ENCODE data around the gene APOBEC3G. TPM values are rescaled to one million over a fixed set of nuclear protein-coding genes. Genes with fewer than 3 reads are reported as not detected.

APOBEC3G gene
- polyA plus RNA-seq, 1 donor (not counting 4 experiments of a cell fraction or from before 2014, with no cell fraction given): 7.8 TPM

DNA sequence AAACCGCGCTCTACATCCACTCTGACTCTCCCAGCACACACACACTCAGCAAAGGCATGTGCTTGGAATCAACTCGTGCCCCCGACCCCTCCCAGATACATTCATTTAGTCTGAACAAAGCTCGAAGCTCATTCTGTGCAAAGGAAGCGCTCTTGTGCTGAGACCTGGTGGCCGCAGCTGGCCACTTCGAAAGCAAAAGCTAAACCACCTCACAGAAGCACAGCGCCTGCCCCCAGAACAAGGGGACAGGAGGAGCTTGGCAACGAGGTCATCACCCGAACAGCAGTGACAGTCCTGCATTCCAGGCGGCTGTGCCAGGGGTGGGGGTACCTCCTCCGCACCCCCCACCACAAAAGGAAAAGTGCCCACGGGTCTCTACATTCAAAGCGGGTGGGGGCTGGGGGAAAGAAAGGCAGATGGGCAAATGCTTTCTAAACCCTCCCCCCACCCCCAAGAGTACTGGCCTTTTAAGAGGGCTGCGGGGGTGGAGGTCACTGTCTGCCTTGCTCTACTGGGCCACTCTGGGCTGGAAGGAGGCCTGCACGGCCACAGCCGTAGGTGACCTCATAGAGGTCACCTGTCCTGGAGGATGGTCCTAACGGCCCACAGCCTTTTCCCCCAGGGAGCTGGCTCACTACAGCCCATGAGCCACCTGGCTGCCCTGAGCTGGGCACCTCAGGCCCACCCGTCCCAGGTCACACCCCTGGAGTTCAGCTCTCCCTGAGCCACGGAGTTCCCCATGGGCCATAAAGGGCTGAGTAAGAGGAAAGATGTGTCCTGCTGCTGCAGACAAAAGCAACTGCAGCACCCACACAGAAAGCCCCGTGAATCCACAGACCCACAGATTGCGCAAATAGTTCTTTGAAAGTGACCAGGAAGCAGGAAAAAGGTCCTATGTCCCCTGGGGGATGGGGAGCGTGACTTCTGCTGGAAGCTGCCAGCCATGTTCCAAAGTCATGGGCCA is 54.1 kb downstream of the APOBEC3G start:
- Histone ChIP-seq H4K20me1 (ENCODE audit: control insufficient read depth, extremely low read depth, insufficient read depth, low read length) (no peaks in the 10 kb centered on the region), H3K4me1 (ENCODE audit: control insufficient read depth, extremely low read depth, insufficient read depth, low read length) (no peaks in the 10 kb centered on the region), H3K9me1 (ENCODE audit: control insufficient read depth, extremely low read depth, insufficient read depth, low read length) (no peaks in the 10 kb centered on the region), H3K79me2 (ENCODE audit: control insufficient read depth, insufficient read depth, low read length) (no peaks in the 10 kb centered on the region), H3K27me3 (ENCODE audit: control insufficient read depth, extremely low read depth, insufficient read depth, low read length) (peaks cover 15% of the 10 kb centered on the region), H3K4me3 (ENCODE audit: control insufficient read depth in 2 of 3, extremely low read depth in 1 of 3, insufficient read depth in 2 of 3, low read depth in 1 of 3, low read length in 3 of 3) (no peak overlapping the region), H3K27ac (ENCODE audit: control insufficient read depth, insufficient read depth, low read length) (no peak overlapping the region), H3K9ac (ENCODE audit: control insufficient read depth, extremely low read depth, insufficient read depth, low read length) (no peak overlapping the region), H3K36me3 (ENCODE audit: control insufficient read depth in 2 of 2, extremely low read depth in 1 of 2, insufficient read depth in 2 of 2, low read length in 2 of 2) (no peaks in the 10 kb centered on the region), H3K4me2 (ENCODE audit: control insufficient read depth, extremely low read depth, insufficient read depth, low read depth, low read length) (no peak overlapping the region), H2AFZ (ENCODE audit: control insufficient read depth, low read length) (no peak overlapping the region), H3K9me3 (ENCODE audit: control insufficient read depth, low read depth, low read length) (no peaks in the 10 kb centered on the region)
- TF ChIP-seq CTCF (optimal IDR thresholded peaks at IDR 0.05 in 1 of 3, IDR thresholded peaks at IDR 0.05 in 1 of 3, conservative IDR thresholded peaks at IDR 0.05 in 1 of 3; ENCODE audit: extremely low read depth in 1 of 3, insufficient read depth in 2 of 3, low read length in 3 of 3) (no peak), EZH2 (IDR thresholded peaks at IDR 0.05; ENCODE audit: low read length) (no peak)
- DNase-seq (ENCODE audit: low read depth, low spot score) (no peak), FAIRE-seq (no peak)
- dilution Hi-C loops (cut with MboI; ENCODE audit: extremely low pct_ligation_motif_present, low sequenced_read_pairs): no loop called here

DNA sequence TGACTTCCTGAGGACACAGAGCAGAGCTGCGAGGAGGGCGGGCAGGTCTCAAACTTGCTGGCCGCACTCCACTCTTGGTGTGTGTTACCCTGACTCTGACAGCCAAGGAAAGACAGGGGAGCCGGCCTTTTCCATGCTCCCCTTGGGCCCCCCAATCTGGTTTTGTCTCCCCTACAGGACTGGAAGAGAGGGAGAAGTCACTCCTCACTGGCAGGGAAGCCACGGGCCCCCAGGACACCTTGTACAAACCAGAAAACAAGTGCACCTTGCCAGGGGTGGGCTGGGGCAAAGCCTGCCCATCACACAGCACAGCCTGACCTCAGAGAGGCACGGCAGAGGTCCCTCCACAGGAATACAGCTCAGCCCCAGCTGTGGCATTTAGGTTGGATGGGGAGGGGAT is 55.2 kb downstream of the APOBEC3G start:
- no peak for DNase-seq (ENCODE audit: low read depth, low spot score)
- no peak overlapping the region for H3K9ac ChIP-seq (ENCODE audit: control insufficient read depth, extremely low read depth, insufficient read depth, low read length)
- no peaks in the 10 kb centered on the region for H3K9me3 ChIP-seq (ENCODE audit: control insufficient read depth, low read depth, low read length)
- no peak overlapping the region for H2AFZ ChIP-seq (ENCODE audit: control insufficient read depth, low read length)
- dilution Hi-C loops (cut with MboI; ENCODE audit: extremely low pct_ligation_motif_present, low sequenced_read_pairs): no loop called here
- H3K36me3 ChIP-seq (ENCODE audit: control insufficient read depth in 2 of 2, extremely low read depth in 1 of 2, insufficient read depth in 2 of 2, low read length in 2 of 2): no peaks in the 10 kb centered on the region
- H3K4me1 ChIP-seq (ENCODE audit: control insufficient read depth, extremely low read depth, insufficient read depth, low read length): no peaks in the 10 kb centered on the region
- H3K27me3 ChIP-seq (ENCODE audit: control insufficient read depth, extremely low read depth, insufficient read depth, low read length): peaks cover 17% of the 10 kb centered on the region
- no peak overlapping the region for H3K4me2 ChIP-seq (ENCODE audit: control insufficient read depth, extremely low read depth, insufficient read depth, low read depth, low read length)
- no peak for FAIRE-seq
- no peaks in the 10 kb centered on the region for H3K79me2 ChIP-seq (ENCODE audit: control insufficient read depth, insufficient read depth, low read length)
- no peaks in the 10 kb centered on the region for H3K9me1 ChIP-seq (ENCODE audit: control insufficient read depth, extremely low read depth, insufficient read depth, low read length)
- H3K27ac ChIP-seq (ENCODE audit: control insufficient read depth, insufficient read depth, low read length): no peak overlapping the region
- no peak overlapping the region for H3K4me3 ChIP-seq (ENCODE audit: control insufficient read depth in 2 of 3, extremely low read depth in 1 of 3, insufficient read depth in 2 of 3, low read depth in 1 of 3, low read length in 3 of 3)
- no peaks in the 10 kb centered on the region for H4K20me1 ChIP-seq (ENCODE audit: control insufficient read depth, extremely low read depth, insufficient read depth, low read length)
- TF ChIP-seq EZH2 (IDR thresholded peaks at IDR 0.05; ENCODE audit: low read length) (no peak), CTCF (optimal IDR thresholded peaks at IDR 0.05 in 1 of 3, IDR thresholded peaks at IDR 0.05 in 1 of 3, conservative IDR thresholded peaks at IDR 0.05 in 1 of 3; ENCODE audit: extremely low read depth in 1 of 3, insufficient read depth in 2 of 3, low read length in 3 of 3) (no peak)

Measured in keratinocyte (primary cell).